LHCN-M2 (cell line): ENCODE data around the gene FXYD6. TPM values are rescaled to one million over a fixed set of nuclear protein-coding genes. Genes with fewer than 3 reads are reported as not detected.

ENCODE experiments used
- DNase-seq: peaks from one replicate; pipeline ENCODE4 v3.0.0-alpha.2; 2012; ENCODE audit warnings: low read depth
- total RNA-seq: library from RNA; depleted of rRNA; stranded (reverse); fragments of >200 nt; gene quantifications from 2 replicates; pipeline ENCODE4 v1.2.3, GENCODE V29; 2014

The FXYD6 gene
- total RNA-seq, 1 experiment from 2014 or later, result 0.34 TPM

DNA sequence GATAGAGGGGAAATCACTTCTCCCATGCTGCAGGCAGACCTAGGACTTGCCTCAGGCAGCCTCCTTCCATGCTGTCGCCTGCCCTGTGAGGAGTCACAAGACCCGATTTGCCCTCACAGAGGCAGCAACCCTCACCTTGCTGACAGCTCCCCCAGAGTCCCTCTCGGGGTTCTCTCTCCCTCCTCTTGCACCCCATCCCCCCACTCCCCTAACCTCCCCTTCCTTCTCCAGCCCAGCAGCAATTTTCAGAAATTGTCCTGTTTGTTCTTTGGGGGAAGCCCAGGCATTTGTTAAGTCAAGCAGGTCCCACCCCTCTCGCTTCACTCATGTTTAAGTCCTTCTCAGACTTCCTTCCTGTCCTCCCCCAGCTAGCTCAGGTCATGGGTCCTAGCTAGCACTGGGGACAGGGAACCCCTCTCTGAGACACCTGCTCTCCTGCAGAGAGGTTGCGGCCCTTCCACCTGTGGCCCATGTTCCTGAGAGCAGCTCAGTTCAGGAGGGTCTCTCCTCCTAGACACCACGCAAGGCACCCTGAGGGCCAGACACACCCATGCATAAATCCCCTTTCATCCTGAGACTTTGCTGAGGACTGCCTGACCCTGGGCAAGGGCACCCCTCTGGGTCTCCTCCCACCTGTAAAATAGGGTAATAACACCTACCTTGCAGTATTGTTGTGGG is 45.6 kb downstream of the FXYD6 start:
- DNase-seq, result no peak

DNA sequence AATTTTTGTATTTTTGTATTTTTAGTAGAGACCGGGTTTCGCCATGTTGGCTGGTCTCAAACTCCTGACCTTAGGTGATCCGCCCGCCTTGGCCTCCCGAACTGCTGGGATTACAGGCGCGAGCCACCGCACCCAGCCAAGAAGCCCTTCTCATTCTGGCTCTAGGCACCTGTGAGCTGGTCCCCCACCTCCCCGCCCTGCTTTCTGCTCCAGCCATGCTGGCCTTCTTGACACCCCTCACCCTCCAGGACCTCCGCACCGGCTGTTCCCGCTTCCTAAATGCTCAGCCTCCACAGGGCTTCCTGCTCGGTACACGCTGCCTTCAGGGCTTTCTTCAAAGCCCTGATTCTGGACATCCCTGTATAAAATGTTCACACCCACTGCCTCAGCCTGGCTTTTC is 46.4 kb downstream of the FXYD6 start:
- no peak for DNase-seq

DNA sequence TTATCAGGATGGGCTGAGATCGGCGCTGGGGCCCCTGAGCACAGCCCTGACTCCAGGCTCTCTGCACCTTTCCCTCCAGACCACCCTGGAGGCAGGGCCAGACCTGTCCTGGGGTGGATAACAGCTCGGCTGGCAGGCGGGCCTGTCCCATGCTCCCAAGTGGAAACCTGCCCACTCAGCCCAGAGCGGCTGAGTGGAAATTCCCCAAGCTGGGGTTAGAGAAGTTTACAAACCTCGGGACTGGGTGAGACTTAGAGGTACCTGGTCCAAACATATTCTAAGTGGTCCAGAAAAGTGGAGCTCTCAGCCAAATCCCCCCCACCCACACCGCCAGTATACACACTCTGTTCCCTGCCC is 47.1 kb downstream of the FXYD6 start:
- DNase-seq, result no peak

DNA sequence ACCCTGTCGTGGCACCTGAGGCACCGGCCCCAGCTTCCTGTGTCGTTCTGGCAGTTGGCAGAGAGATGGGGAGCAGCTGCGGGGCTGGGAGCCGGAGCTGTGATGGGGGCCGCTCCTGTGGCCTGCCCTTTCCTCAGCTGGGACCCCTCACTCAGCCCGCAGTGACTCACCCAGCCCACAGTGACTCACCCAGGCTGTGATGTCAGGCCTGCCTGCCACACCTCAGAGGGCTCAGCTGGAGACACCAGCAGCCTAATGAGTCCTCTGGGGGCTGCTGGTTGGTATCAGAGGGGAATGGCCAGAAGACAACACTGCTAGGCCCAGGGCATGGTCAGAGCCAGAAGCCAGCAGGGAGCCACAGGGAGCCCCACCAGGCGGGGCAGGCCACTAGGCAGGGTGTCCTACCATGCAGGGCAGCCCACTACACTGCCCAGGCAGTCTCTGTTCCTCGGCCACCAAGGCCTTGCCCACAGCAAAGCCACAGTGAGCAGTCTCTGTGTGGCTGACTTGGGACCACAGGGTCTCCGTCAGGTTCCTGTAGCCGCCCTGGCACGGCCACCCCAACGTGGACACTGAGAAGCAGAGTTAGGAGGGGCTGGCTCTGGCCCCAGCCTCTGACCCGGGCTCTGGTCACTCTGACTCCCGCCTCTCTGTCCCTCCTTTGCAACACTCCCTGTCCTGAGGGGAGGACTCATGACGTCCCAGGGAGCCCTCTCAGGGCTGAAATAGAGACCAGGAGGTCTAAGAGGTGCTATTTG is 47.7 kb downstream of the FXYD6 start:
- DNase-seq, result peak; percentile 68

DNA sequence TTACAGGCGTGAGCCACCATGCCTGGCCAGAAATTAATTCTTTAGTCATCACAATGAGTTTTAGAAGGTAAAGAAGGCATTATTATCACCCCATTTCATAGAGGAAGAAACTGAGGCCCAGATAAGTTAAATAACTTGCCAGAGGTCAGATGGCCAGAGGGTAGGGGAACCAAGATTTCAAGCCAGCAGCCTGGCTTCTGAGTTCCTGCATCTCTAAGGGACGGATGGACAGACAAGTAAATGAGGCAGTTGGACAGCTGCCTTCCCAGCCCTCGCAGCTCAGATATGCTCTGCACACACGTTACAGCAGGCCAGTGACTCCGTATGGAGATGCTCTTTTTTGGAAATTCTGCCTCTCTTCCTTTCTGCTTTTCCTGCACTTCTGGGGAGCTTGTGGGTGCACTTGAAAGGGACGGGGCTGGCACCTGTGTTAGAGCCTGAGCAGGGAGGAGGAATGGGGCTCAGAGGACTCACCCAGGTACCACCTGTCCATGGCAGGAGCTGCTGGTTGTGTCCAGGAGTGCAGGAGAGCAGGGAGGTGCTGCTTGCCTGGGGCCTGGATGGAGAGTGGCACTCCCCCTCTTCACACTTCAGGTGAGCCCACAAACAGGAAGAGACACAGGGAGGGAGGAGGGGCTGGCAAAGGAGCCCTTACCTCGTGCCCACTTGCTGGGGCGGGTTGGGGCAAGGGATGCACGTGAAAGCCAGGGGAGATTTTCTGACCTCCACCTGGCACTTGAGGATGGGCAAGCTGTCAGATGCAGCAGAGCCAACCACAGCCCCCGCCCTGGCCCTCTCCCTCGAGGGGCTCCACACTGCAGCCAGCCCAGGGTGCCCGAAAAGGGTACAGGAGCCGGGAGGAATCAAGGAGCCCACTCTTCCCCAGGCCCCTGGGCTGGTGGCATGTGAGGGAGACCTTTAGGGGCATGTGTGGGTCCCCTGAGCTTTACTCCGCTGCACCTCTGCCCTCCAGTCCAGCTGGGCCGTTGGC is 48.6 kb downstream of the FXYD6 start:
- DNase-seq, result no peak

DNA sequence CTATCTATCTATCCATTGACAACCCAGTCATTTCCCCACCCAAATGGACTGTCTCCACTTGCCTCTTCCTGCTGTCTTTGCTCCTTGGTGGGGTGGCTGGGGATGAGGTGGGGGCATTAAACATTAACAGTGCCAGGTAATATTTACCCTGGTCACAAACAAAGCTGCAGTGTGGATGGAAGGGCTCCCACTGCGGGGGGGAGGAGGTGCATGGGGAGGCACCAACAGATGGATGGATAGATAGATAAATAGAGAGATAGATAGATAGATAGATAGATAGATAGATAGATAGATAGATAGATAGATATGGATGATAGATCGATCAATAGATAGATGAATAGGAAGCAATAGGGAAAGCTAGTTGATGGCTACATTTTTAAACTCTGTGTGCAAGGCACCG is 49.6 kb downstream of the FXYD6 start:
- no peak for DNase-seq

DNA sequence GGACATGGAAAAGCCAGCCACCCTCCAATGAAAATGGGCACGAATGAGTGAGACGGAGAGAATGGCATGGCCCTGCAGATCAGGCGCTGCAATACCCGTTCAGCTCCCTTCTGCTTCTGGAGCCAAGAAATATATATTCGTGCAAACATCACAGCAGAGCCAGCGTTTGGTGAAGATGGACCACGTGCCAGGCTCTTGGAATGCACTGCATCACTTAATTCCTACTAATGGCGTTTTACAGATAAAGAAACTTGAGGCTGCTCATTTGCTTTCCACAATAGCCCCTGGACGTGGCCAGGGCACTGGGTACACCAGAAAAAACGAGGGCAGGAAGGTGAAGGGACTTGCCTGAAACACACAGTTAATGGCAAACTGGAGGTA is 50.3 kb downstream of the FXYD6 start:
- DNase-seq, result no peak

DNA sequence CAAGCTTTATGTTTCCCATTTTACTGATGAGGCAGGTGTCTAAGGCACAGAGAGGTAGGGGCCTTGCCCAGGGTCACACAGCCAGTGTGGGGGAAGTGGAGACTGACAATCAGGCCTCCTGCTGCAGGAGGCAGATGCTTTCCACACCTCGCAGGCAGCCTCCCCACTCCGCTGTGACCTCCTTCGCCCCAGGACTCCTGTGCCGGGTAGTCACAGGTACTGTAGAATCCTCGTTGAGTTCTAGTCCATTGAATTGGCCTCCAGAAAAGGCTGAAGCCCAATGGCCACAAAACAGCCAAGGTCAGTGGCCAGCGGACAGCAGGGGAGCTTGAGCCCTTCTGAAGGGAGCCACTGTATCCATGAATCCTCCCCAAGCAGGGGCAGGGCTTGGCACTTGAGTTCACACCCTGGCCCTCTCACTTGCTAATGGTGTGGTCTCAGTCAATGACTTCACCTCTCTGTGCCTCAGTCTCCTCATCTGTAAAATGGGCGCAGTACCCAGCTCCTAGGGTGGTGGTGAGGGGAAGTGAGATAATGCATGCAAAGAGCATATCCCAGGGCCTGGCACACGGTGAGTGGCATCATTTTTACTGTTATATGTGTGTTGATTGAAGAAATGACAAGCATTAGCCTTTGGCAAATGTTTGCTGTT is 50.8 kb downstream of the FXYD6 start:
- DNase-seq, result no peak

DNA sequence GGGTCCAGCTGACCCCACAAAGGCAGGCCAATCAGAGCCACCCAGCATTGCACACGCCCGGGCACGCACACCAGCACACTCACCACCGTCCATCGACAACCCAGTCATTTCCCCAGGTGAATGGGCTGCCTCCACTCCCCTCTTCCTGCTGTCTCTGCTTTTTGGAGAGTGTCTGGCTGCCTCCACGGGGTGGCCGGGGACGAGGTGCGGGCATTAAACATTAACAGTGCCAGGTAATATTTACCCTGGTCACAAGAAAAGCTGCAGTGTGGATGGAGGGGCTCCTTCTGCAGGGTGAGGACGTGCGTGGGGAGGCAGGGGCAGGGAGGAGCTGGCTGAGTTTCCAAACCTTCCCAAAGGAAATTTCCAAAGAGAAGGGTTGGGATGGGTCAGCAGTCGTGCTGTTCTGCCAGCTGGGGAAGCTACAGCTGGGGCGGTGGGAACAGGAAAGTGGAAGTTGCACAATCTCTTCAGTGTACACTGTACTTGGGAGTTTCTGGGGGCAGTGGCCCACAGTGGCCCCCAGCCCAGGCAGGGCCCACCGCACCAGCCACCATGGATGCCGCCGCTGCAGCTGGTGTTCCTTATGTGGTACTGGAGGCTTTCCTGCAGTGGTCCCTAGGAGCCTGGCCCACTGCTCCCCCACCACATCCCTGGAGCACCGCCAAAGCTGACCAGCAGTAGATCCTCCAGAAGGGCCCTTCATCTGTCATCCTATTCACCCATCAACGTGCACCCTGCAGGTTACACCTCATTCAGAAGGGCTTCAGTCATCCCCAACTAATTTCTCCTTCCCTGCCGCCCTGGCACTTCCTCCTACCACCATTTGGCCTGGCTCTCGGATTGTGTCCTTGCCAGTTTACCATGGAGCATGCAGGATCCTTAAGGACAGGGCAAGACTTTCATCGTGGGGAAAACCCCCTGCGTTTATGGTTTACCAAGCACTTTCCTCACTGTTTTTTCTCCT is 51.6 kb downstream of the FXYD6 start, which contains the start of gene FXYD2:
Gene FXYD2, minus strand, starts transcription at position 174 of the 967 bp plus-strand sequence. Its CDS starts 66 bp downstream, at position 108.
- DNase-seq, result no peak

DNA sequence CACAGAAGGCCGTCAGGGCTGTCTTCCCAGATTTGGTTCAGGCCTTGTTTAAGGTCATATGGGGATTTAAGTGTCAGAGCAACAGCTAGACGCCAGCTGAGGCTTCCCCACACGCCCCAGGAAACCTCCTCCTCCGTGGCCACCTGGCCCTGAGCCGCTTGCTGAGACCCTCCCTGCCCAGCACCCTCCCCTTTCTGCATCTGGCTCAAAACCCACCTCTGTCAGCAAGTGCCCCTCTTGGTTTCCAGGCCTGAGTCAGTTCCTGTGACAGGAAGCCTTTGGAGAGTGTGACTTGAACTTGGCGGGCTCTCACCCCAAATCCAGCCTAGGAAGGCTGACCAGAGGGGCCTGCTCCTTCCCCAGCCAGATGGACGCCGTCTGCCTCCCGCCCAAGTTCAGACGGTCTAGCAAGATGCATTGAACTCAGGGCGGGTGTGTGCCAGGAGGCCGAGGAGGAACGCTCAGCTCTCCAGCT is 52.5 kb downstream of the FXYD6 start:
- no peak for DNase-seq

DNA sequence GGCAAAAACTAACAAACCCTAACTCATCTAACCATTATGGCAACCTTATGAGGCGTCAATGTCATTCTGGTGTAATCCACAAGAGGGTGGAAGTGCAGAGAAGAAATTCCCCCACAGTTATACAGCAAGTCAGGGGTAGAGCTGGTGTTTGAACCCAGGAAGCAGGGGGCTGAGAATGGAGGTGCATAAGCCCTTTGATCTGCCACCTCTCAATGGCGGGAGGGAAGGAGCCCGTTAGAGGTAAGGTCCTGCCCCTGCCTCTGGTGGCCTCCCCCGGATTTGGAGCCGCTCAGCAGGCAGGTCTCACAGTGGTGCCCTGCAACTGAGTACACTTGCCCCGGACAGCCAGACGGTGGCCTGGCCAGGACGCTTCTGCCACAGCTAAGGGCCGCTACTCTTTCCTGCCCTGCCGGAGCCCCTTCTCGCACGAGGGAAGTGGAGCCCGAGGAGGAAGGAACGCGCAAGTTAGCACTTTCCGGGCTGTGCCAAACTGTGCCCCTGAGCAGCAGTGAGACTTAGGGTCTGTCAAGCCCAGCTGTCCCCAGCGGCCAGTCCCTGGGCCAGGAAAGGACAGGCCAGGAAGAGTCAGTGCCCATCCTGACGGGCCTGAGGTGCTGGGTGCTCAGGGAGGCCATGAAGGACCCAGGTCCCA is 53.0 kb downstream of the FXYD6 start:
- no peak for DNase-seq

DNA sequence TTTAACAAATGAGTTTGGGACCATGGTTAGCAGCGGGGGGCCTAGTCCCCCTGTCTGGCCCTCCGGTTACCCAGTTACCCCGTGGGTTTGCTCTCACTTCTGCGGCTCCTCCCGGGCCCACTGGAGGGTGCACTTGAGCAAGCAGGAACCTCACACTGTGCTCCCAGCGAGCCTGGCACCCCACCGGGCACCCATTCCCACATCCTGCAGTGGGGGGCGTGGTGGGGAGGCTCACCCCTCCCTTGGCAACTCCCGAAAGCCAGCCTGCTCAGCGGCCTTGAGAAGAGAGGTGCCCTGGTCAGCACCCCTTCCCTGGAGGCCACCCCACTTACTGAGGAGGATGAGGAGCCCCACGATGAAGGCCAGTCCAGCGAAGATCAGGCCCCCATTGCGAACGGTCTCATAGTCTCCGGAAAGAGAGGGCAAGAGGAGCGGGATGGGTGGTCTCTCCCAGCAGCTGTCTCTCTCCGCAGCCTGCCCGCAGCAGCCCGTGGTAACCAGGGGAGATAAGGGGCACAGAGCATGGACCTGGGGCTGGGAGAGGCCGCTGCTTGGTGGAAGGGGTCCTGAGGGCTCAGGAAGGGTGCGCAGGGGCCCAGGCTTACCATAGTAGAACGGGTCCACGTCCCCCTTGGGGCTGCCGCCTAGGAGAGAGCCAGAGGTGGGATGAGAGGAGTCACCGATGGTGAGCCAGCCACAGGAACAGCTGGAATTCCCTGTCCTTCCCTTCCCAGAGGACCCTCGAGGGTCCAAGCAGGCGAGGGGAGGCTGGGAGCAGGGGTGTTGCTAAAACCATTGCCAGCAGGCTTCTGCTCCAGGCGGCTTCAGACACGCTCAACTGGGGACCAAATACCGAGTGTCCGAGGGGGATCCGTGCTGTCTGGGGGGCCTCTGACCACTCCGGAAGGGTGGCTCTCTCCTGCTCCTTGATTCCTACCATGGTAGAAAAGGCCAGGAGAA is 54.1 kb downstream of the FXYD6 start:
- no peak for DNase-seq

DNA sequence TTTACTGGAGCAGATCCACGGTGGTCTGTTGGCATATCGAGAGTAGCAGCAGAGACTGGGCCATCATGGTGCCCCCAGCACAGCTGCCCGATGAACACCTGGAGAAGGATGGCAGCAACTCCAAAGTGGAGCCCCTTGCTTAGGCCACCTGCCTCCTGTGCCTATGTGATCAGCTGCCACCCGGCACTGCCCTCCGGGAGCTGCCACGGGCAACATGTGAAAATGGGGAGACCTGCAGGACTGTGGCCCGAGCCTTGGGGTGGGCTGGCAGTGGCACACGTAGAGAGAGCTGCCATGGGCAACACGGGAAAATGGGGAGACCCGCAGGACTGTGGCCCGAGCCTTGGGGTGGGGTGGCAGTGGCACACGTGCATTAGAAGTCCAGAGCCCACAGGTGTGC is 55.0 kb downstream of the FXYD6 start:
- DNase-seq, result no peak

DNA sequence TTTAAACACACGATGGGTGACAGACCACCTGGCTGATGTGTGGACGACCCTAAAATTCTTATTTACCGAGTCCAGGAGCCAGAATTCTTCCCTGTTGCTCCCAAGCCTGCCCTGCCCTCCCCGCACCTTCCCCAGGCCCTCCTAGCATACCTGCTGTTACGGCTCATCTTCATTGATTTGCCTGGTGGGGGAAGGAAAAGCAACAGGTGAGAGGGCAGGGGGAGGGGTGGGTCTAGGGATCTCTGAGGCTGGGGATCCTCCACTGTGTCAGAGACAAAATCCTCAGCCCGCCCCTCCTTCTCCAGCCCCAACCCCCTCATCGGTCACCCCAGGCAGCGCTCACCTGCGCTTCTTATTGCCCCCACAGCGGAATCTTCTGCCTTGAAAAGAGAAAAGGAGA is 55.9 kb downstream of the FXYD6 start:
- DNase-seq, result no peak

DNA sequence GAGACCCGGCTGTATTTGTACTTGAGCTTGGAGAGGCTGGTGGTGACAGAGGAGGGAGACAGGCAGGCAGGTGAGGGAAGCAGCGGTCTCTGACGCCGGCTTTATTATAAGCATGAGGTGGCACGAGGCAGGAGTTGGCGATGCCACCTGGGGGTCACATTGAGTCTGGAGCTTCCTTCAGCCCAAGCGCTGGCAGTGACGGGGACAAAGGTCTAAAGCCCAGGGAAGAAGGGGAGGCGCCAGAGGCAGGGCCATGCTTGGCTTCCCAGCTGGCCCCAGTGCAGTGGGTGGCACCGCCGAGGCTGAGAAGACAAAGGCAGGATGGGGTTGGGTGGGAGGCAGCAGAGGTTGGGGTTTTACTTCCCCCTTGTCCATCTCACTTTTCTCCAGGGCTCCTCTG is 56.4 kb downstream of the FXYD6 start:
- no peak for DNase-seq

DNA sequence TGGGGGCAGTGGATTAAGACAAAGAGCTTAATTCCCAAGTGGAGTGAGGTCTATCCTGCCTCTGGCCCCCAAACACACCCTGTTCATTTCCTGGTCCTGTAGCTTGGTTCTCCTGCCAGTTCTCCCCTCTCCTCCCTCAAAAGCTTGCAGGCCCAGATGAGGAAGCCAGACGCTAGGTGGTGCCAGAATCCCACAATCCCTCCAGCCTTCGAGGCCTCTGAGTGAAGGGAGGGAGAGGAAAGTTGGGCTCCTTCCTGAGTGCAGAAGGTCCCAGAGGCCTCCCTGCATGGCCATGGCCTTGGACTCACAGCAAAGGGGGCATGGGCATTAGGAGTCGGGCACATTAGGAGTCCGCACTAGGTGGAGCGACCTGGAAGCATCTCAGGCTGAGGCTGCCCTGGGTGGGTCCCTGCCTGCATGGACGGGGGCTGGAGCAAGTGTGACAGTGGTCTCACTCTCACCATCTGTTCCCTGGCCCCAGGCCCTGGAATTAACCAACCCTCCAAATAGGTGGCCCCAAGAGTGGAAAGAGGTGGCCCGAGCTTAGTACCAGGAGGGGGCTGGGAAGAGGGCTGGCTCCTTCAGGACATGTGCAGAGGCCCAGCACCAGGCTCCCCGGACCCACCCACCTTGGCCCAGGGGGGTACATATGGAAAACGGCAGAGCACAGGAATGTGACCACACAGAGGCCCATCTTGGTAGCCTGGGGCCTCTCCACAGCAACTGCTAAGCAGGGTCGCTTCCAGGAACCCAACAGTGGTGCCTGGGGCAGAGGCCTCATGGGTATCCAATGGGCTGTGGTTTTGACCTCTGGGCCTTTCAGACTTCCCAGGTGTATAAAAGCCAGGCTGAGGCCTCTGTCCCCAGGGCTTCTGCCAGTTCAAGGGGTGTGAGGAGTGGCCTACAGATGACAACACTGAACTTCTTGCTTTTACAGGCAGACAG is 57.1 kb downstream of the FXYD6 start:
- DNase-seq, result peak; percentile 30
